ENCODE data around the gene SLC35D2. TPM values are rescaled to one million over a fixed set of nuclear protein-coding genes. Genes with fewer than 3 reads are reported as not detected.

SLC35D2 gene
- total RNA-seq, 1 experiment from 2014 or later, result 19.0 TPM

GRCh38 chr9:96289392-96289791 lies 94.1 kb downstream of the SLC35D2 start:
- no peak overlapping the region for H3K4me2 ChIP-seq (ENCODE audit: insufficient read depth, insufficient read length, low read length)
- H3K36me3 Mint-ChIP-seq (ENCODE audit: insufficient read depth in 1 of 3, low read depth in 3 of 3), result peaks cover under 1 to 6% (median 4%) of the 10 kb centered on the region in 3 experiments; a peak in 3 of 7 replicates
- no peak overlapping the region for H2BK120ac ChIP-seq (ENCODE audit: low read depth, low read length, poor library complexity, severe bottlenecking)
- no peak overlapping the region for H3K9ac ChIP-seq (ENCODE audit: extremely low read depth, insufficient read length, low read length)
- H4K5ac ChIP-seq (ENCODE audit: insufficient read length, low read depth, low read length), result no peak overlapping the region
- H3K9me3 ChIP-seq (ENCODE audit: control insufficient read depth, low read depth, low read length), result no peaks in the 10 kb centered on the region
- no peak overlapping the region for H2BK20ac ChIP-seq (ENCODE audit: low read depth, low read length, poor library complexity, severe bottlenecking)
- H3K79me2 ChIP-seq (ENCODE audit: insufficient read depth, low read length), result no peaks in the 10 kb centered on the region
- H3K23me2 ChIP-seq (ENCODE audit: insufficient read length, low read depth, low read length, poor library complexity, severe bottlenecking), result no peaks in the 10 kb centered on the region
- no CpG with 5 or more reads among the region's 2 CpGs for WGBS (ENCODE audit: extremely low coverage, insufficient read length, low lambda C conversion rate)
- no peak overlapping the region for H3K18ac ChIP-seq (ENCODE audit: insufficient read length, low read depth, low read length)
- H3K4me3 Mint-ChIP-seq, result no peak overlapping the region
- no peak overlapping the region for H2AFZ ChIP-seq (ENCODE audit: low read length)
- H4K20me1 ChIP-seq (ENCODE audit: control insufficient read depth, insufficient read depth, insufficient read length), result no peaks in the 10 kb centered on the region
- H3K79me1 ChIP-seq (ENCODE audit: insufficient read depth, low read depth, low read length, poor library complexity, severe bottlenecking), result no peaks in the 10 kb centered on the region
- H2AK5ac ChIP-seq (ENCODE audit: insufficient read length, low read length), result no peak overlapping the region
- H2BK5ac ChIP-seq (ENCODE audit: insufficient read length, low read length), result no peak overlapping the region
- no peak overlapping the region for H3T11ph ChIP-seq (ENCODE audit: low read length)
- TF ChIP-seq CTCF (conservative IDR thresholded peaks at IDR 0.05), result no peak
- H3K27me3 Mint-ChIP-seq (ENCODE audit: low read depth), result no peaks in the 10 kb centered on the region; the same call in 1 of the 2 replicates
- no peak overlapping the region for H2BK15ac ChIP-seq (ENCODE audit: low read depth, low read length)
- DNase-seq, result no peak
- no peak overlapping the region for H2BK12ac ChIP-seq (ENCODE audit: insufficient read length, low read depth, low read length)
- H3K23ac ChIP-seq (ENCODE audit: insufficient read length, low read depth, low read length), result no peak overlapping the region
- H3K27ac Mint-ChIP-seq, result peak overlapping the region in 1 of 3 experiments; percentile 9; a peak in 1 of 7 replicates
- H4K91ac ChIP-seq (ENCODE audit: insufficient read length, low read depth, low read length), result no peak overlapping the region
- H3K27me3 ChIP-seq (ENCODE audit: insufficient read depth, low read length), result no peaks in the 10 kb centered on the region
- H3K4ac ChIP-seq (ENCODE audit: low read depth, low read length), result no peak overlapping the region
- H3K9me3 Mint-ChIP-seq, result peaks cover 11 to 24% of the 10 kb centered on the region in 2 experiments
- peaks cover 14 to 21% of the 10 kb centered on the region in 2 experiments for H3K4me1 Mint-ChIP-seq
- H3K4me1 ChIP-seq (ENCODE audit: insufficient read depth, low read length), result peaks cover 5% of the 10 kb centered on the region; the same call in 1 of the 2 replicates
- H3K14ac ChIP-seq (ENCODE audit: insufficient read depth, low read length), result no peak overlapping the region
- H3K27ac ChIP-seq (ENCODE audit: insufficient read length, low read depth, low read length), result no peak overlapping the region
- no peak overlapping the region for H3K56ac ChIP-seq (ENCODE audit: insufficient read length, low read depth, low read length)
- no peak overlapping the region for H4K8ac ChIP-seq (replicated peaks; ENCODE audit: insufficient read length, low read depth, low read length)
